HepG2 (cell line): ENCODE results near the gene SEC16A. TPM values are rescaled to one million over a fixed set of nuclear protein-coding genes. Genes with fewer than 3 reads are reported as not detected.

Experiments
- CBFB ChIP-seq: sonication (generic); formaldehyde crosslinking; IDR thresholded peaks from 2 replicates; pipeline ENCODE4 v1.4.0; 2020; ENCODE audit warnings: missing genetic modification reagents
- CBX5 ChIP-seq: sonication (generic); formaldehyde crosslinking; IDR thresholded peaks from 2 replicates; pipeline ENCODE4 v1.4.0; 2020; ENCODE audit warnings: missing genetic modification reagents, borderline replicate concordance
- ESRRA ChIP-seq: sonication (generic); formaldehyde crosslinking; IDR thresholded peaks from 2 replicates; pipeline ENCODE4 v1.5.1; 2020; ENCODE audit warnings: mild to moderate bottlenecking, low read depth, missing genetic modification reagents
- FOXK1 ChIP-seq: sonication (generic); formaldehyde crosslinking; IDR thresholded peaks from 2 replicates; pipeline ENCODE4 v1.4.0; 2020; ENCODE audit warnings: low read depth, missing genetic modification reagents, borderline replicate concordance
- HOXA3 ChIP-seq: sonication (generic); formaldehyde crosslinking; IDR thresholded peaks from 2 replicates; pipeline ENCODE4 v1.5.0; 2020; ENCODE audit warnings: missing genetic modification reagents
- KLF6 ChIP-seq: IDR thresholded peaks from 2 replicates; pipeline ENCODE4 v1.8.0; 2016; ENCODE audit warnings: missing biosample characterization, missing genetic modification reagents
- MEF2D ChIP-seq: sonication (generic); formaldehyde crosslinking; IDR thresholded peaks from 2 replicates; pipeline ENCODE4 v1.5.1; 2020; ENCODE audit warnings: mild to moderate bottlenecking, missing genetic modification reagents
- MYC ChIP-seq: sonication (generic); formaldehyde crosslinking; IDR thresholded peaks from 2 replicates; pipeline ENCODE4 v1.9.0; 2021; ENCODE audit warnings: missing genetic modification reagents, borderline replicate concordance
- MZF1 ChIP-seq: sonication (generic); formaldehyde crosslinking; IDR thresholded peaks from 2 replicates; pipeline ENCODE4 v1.8.1; 2023; ENCODE audit warnings: mild to moderate bottlenecking, missing genetic modification reagents, borderline replicate concordance
- SMAD3 ChIP-seq: sonication (generic); formaldehyde crosslinking; IDR thresholded peaks from 2 replicates; pipeline ENCODE4 v1.4.0; 2020; ENCODE audit warnings: missing genetic modification reagents
- SMYD3 ChIP-seq: sonication (generic); formaldehyde crosslinking; IDR thresholded peaks from 2 replicates; pipeline ENCODE4 v1.8.1; 2023; ENCODE audit warnings: mild to moderate bottlenecking, missing genetic modification reagents
- TGIF2 ChIP-seq: IDR thresholded peaks from 2 replicates; pipeline ENCODE4 v1.6.1; 2016; ENCODE audit warnings: control low read depth, missing compliant biosample characterization
- YY1 ChIP-seq: IDR thresholded peaks from 2 replicates; pipeline ENCODE4 v1.6.1; 2011; ENCODE audit warnings: low read length, low read depth, moderate library complexity, mild to moderate bottlenecking; ENCODE audit not compliant: insufficient read depth, insufficient replicate concordance
- ZNF205 ChIP-seq: IDR thresholded peaks from 2 replicates; pipeline ENCODE4 v1.6.1; 2018; ENCODE audit warnings: missing biosample characterization, missing genetic modification reagents
- ZNF354B ChIP-seq: sonication (generic); formaldehyde crosslinking; IDR thresholded peaks from 2 replicates; pipeline ENCODE4 v1.8.0; 2022; ENCODE audit warnings: mild to moderate bottlenecking, missing genetic modification reagents
- ZNF558 ChIP-seq: sonication (generic); formaldehyde crosslinking; IDR thresholded peaks from 2 replicates; pipeline ENCODE4 v1.9.0; 2022; ENCODE audit warnings: mild to moderate bottlenecking, missing genetic modification reagents, borderline replicate concordance
- ZNF782 ChIP-seq: sonication (generic); formaldehyde crosslinking; IDR thresholded peaks from 2 replicates; pipeline ENCODE4 v1.4.0; 2020; ENCODE audit warnings: missing genetic modification reagents, mild to moderate bottlenecking, borderline replicate concordance
- polyA plus RNA-seq, 8 experiments: library from polyadenylated mRNA; depleted of rRNA in 3 of 8; stranded (reverse) in 7 of 8; unstranded in 1 of 8; fragments of >200 nt; fragmentation: Illumina TruSeq in 4 of 8; extraction: Trizol in 4 of 8; gene quantifications; 2 replicates each; pipeline versions ENCODE4 v1.2.1 to v1.2.3, GENCODE V29; 2011 to 2016; ENCODE audit warnings: low read depth in 4 of 8, missing spikeins in 1 of 8, mixed read lengths in 1 of 8; ENCODE audit not compliant: insufficient read depth in 1 of 8
- total RNA-seq, 5 experiments: library from RNA; depleted of rRNA; stranded (reverse); fragments of >200 nt; fragmentation: Illumina TruSeq; extraction: Trizol; gene quantifications; 2 replicates each; pipeline ENCODE4 v1.2.3, GENCODE V29; 2016; ENCODE audit warnings: low read depth in 1 of 5
- TF ChIP-seq, protein P1 (sequence below): IDR thresholded peaks from 2 replicates; pipeline ENCODE4 v1.6.1; 2016; ENCODE audit warnings: low read depth, borderline replicate concordance
- TF ChIP-seq, protein P2 (sequence below): sonication (generic); formaldehyde crosslinking; IDR thresholded peaks from 2 replicates; pipeline ENCODE4 v1.5.0; 2020; ENCODE audit warnings: mild to moderate bottlenecking, missing genetic modification reagents, borderline replicate concordance

Gene SEC16A
- total and polyA plus RNA-seq, 2 of the 13 experiments (the other 11 are each of a cell fraction or from before 2014, with no cell fraction given), result 15.9 to 18.9 TPM

DNA sequence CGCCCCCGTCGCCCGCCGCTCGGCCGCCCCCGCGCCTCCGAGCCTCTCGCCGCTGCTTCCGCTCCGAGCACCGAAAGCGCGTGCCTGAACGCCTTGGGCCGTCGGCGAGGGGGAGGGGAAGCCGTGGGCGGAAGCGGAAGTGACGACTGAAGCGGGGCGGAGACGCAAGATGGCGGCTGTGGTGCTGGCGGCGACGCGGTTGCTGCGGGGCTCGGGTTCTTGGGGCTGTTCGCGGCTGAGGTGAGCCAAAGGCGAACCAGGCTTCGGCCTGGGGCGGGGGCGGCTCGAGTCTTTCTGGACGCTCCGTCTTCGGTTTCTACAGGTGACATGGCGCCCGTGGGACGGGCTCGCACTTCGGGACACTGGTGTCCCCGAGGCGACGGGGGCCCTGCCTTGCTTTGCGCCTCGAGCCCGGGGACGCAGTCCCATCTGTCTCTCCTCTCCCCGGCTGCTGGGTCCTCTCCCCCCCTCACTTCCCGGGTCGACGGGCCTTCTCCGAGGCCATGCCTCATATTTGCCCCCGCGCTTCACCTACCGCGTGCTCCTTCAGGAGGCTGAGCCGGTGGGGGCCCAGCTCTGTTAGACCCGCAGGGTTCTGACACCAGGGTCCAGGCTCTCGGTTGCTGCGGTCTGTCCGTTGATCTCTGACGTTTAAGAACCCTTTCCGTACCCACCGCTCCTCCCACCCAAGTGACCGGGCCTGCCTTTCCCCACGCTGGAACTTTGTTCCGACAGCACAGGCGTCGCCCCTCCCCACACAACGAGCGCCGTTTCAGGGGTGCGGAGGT lies 72.1 kb downstream of the SEC16A start, which contains the start of the genes ENTR1 and PMPCA (continued):
- no peak for TF ChIP-seq MZF1 (CRISPR knock-in tag)
- peak; percentile 75 for TF ChIP-seq KLF6 (CRISPR knock-in tag)
- peak; percentile 64 for TF ChIP-seq SMAD3 (CRISPR knock-in tag)
- TF ChIP-seq FOXK1 (CRISPR knock-in tag), result peak; percentile 63; the same call in 1 of the 2 replicates
- peak; percentile 15; the same call in 1 of the 2 replicates for TF ChIP-seq ZNF354B (CRISPR knock-in tag)
- TF ChIP-seq MYC (CRISPR knock-in tag), result peak; percentile 94
- TF ChIP-seq YY1, result peak; percentile 99
- TF ChIP-seq ZNF558 (CRISPR knock-in tag), result 0 out of 2 replicates have a peak, but pooled peaks have one; percentile 22
- TF ChIP-seq HOXA3 (CRISPR knock-in tag), result peak; percentile 97
- TF ChIP-seq ESRRA (CRISPR knock-in tag), result 0 out of 2 replicates have a peak, but pooled peaks have one; percentile 16
- TF ChIP-seq, protein P1, sequence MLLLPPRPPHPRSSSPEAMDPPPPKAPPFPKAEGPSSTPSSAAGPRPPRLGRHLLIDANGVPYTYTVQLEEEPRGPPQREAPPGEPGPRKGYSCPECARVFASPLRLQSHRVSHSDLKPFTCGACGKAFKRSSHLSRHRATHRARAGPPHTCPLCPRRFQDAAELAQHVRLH (CRISPR knock-in tag), result 0 out of 2 replicates have a peak, but pooled peaks have one; percentile 46
- TF ChIP-seq ZNF205 (CRISPR knock-in tag), result peak; percentile 42; the same call in 1 of the 2 replicates
- TF ChIP-seq CBX5 (CRISPR knock-in tag), result peak; percentile 57; the same call in 1 of the 2 replicates
- TF ChIP-seq TGIF2 (CRISPR knock-in tag), result peak; percentile 93
- TF ChIP-seq SMYD3 (CRISPR knock-in tag), result no peak; the same call in 1 of the 2 replicates
- TF ChIP-seq, protein P2, sequence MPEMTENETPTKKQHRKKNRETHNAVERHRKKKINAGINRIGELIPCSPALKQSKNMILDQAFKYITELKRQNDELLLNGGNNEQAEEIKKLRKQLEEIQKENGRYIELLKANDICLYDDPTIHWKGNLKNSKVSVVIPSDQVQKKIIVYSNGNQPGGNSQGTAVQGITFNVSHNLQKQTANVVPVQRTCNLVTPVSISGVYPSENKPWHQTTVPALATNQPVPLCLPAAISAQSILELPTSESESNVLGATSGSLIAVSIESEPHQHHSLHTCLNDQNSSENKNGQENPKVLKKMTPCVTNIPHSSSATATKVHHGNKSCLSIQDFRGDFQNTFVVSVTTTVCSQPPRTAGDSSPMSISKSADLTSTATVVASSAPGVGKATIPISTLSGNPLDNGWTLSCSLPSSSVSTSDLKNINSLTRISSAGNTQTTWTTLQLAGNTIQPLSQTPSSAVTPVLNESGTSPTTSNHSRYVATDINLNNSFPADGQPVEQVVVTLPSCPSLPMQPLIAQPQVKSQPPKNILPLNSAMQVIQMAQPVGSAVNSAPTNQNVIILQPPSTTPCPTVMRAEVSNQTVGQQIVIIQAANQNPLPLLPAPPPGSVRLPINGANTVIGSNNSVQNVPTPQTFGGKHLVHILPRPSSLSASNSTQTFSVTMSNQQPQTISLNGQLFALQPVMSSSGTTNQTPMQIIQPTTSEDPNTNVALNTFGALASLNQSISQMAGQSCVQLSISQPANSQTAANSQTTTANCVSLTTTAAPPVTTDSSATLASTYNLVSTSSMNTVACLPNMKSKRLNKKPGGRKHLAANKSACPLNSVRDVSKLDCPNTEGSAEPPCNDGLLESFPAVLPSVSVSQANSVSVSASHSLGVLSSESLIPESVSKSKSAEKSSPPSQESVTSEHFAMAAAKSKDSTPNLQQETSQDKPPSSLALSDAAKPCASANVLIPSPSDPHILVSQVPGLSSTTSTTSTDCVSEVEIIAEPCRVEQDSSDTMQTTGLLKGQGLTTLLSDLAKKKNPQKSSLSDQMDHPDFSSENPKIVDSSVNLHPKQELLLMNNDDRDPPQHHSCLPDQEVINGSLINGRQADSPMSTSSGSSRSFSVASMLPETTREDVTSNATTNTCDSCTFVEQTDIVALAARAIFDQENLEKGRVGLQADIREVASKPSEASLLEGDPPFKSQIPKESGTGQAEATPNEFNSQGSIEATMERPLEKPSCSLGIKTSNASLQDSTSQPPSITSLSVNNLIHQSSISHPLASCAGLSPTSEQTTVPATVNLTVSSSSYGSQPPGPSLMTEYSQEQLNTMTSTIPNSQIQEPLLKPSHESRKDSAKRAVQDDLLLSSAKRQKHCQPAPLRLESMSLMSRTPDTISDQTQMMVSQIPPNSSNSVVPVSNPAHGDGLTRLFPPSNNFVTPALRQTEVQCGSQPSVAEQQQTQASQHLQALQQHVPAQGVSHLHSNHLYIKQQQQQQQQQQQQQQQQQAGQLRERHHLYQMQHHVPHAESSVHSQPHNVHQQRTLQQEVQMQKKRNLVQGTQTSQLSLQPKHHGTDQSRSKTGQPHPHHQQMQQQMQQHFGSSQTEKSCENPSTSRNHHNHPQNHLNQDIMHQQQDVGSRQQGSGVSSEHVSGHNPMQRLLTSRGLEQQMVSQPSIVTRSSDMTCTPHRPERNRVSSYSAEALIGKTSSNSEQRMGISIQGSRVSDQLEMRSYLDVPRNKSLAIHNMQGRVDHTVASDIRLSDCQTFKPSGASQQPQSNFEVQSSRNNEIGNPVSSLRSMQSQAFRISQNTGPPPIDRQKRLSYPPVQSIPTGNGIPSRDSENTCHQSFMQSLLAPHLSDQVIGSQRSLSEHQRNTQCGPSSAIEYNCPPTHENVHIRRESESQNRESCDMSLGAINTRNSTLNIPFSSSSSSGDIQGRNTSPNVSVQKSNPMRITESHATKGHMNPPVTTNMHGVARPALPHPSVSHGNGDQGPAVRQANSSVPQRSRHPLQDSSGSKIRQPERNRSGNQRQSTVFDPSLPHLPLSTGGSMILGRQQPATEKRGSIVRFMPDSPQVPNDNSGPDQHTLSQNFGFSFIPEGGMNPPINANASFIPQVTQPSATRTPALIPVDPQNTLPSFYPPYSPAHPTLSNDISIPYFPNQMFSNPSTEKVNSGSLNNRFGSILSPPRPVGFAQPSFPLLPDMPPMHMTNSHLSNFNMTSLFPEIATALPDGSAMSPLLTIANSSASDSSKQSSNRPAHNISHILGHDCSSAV (CRISPR knock-in tag), result no peak
- peak; percentile 58 for TF ChIP-seq MEF2D (CRISPR knock-in tag)
- peak; percentile 90 for TF ChIP-seq CBFB
- peak; percentile 33; the same call in 1 of the 2 replicates for TF ChIP-seq ZNF782 (CRISPR knock-in tag)
